ENCODE data around the gene COPG1.

COPG1 gene

GRCh38 chr3:129324855-129325254 is 75.4 kb downstream of the COPG1 start:
- Histone ChIP-seq H3K79me2 (no peaks in the 10 kb centered on the region), H3K27ac (no peak overlapping the region), H3K27me3 (ENCODE audit: control insufficient read depth, insufficient read depth, low read length) (no peaks in the 10 kb centered on the region), H3K4me3 (ENCODE audit: low read depth, low read length) (no peak overlapping the region), H3K4me2 (ENCODE audit: low read length) (no peak overlapping the region), H3K4me1 (peaks cover 2% of the 10 kb centered on the region), H3K9ac (no peak overlapping the region), H3K36me3 (ENCODE audit: control insufficient read depth, insufficient read depth, low read length) (no peaks in the 10 kb centered on the region), H3K9me3 (ENCODE audit: control insufficient read depth, low read length) (no peaks in the 10 kb centered on the region), H2AFZ (no peak overlapping the region)
- no peak for TF ChIP-seq CTCF (IDR thresholded peaks at IDR 0.05)

DNA sequence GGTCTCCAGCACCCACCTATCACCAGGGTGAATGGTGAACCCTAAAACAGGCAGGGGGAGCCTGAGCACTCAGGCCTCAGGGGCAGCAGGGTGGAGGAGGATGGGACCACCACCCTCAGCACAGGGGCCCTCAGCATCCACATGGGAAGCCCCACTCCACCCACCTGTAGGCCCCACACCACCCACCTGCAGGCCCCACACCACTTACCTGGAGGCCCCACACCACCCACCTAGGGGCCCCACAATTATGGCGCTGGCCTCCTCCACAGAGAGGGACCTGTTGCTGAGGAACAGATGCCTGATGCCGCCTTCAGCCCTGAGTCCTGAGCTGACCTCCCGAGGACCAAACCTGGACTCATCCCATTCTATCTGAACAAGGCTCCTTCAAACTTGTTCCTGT is 76.0 kb downstream of the COPG1 start:
- H2AFZ ChIP-seq, result no peak overlapping the region
- H3K4me2 ChIP-seq (ENCODE audit: low read length), result no peak overlapping the region
- no peak overlapping the region for H3K27ac ChIP-seq
- no peaks in the 10 kb centered on the region for H3K27me3 ChIP-seq (ENCODE audit: control insufficient read depth, insufficient read depth, low read length)
- no peak for TF ChIP-seq CTCF (IDR thresholded peaks at IDR 0.05)
- H3K79me2 ChIP-seq, result no peaks in the 10 kb centered on the region
- H3K36me3 ChIP-seq (ENCODE audit: control insufficient read depth, insufficient read depth, low read length), result no peaks in the 10 kb centered on the region
- H3K9me3 ChIP-seq (ENCODE audit: control insufficient read depth, low read length), result no peaks in the 10 kb centered on the region
- H3K9ac ChIP-seq, result no peak overlapping the region
- H3K4me1 ChIP-seq, result peaks cover 2% of the 10 kb centered on the region
- no peak overlapping the region for H3K4me3 ChIP-seq (ENCODE audit: low read depth, low read length)

GRCh38 chr3:129326138-129326537 is 76.7 kb downstream of the COPG1 start:
- no peak overlapping the region for H3K9ac ChIP-seq
- no peak overlapping the region for H2AFZ ChIP-seq
- no peaks in the 10 kb centered on the region for H3K9me3 ChIP-seq (ENCODE audit: control insufficient read depth, low read length)
- no peak overlapping the region for H3K4me2 ChIP-seq (ENCODE audit: low read length)
- H3K4me1 ChIP-seq, result peaks cover 2% of the 10 kb centered on the region
- H3K27me3 ChIP-seq (ENCODE audit: control insufficient read depth, insufficient read depth, low read length), result no peaks in the 10 kb centered on the region
- H3K79me2 ChIP-seq, result no peaks in the 10 kb centered on the region
- no peak for TF ChIP-seq CTCF (IDR thresholded peaks at IDR 0.05)
- H3K4me3 ChIP-seq (ENCODE audit: low read depth, low read length), result no peak overlapping the region
- no peaks in the 10 kb centered on the region for H3K36me3 ChIP-seq (ENCODE audit: control insufficient read depth, insufficient read depth, low read length)
- no peak overlapping the region for H3K27ac ChIP-seq

GRCh38 chr3:129326595-129326994 is 77.2 kb downstream of the COPG1 start:
- Histone ChIP-seq H3K27ac (no peak overlapping the region), H3K27me3 (ENCODE audit: control insufficient read depth, insufficient read depth, low read length) (no peaks in the 10 kb centered on the region), H3K4me2 (ENCODE audit: low read length) (no peak overlapping the region), H3K79me2 (no peaks in the 10 kb centered on the region), H3K4me1 (peaks cover 2% of the 10 kb centered on the region), H3K9me3 (ENCODE audit: control insufficient read depth, low read length) (no peaks in the 10 kb centered on the region), H3K4me3 (ENCODE audit: low read depth, low read length) (no peak overlapping the region), H3K9ac (no peak overlapping the region), H3K36me3 (ENCODE audit: control insufficient read depth, insufficient read depth, low read length) (no peaks in the 10 kb centered on the region), H2AFZ (no peak overlapping the region)
- no peak for TF ChIP-seq CTCF (IDR thresholded peaks at IDR 0.05)
